Measurements from ENCODE around the gene MAPK9.

Gene MAPK9

DNA sequence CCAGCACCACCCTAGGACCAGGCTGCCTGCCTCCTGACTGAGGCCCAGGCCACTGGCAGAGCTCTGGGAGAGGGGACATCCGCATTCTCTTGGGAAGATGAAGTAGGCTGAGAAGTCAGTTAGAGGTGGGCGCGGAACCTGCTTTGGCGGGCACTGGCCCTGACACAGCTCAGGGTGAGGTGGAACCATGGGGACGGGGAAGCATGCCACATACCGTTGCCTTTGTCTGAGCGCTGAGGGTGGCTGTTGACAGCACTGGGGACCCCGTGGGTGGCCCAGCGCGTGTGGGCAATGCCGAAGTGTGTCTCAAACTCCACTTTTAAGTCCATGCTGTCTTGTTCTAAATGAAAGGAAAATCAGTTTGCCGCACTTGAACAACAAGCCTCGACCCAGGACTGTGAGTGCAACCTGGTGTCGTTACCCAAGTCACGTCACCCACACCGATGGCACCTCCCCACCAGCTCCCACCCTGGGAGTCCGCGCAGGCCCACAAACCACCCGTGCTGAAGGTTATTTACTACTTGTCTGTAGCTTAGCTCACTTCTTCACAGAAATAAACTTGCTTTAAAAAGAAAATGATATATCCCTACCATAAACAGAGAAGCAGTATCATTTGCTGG, 43.8 kb upstream of the MAPK9 start:
- H3K4me3 ChIP-seq (ENCODE audit: low read depth, low read length): no peak overlapping the region
- no peak for DNase-seq (ENCODE audit: low read depth, low spot score)
- TF ChIP-seq, protein P1, sequence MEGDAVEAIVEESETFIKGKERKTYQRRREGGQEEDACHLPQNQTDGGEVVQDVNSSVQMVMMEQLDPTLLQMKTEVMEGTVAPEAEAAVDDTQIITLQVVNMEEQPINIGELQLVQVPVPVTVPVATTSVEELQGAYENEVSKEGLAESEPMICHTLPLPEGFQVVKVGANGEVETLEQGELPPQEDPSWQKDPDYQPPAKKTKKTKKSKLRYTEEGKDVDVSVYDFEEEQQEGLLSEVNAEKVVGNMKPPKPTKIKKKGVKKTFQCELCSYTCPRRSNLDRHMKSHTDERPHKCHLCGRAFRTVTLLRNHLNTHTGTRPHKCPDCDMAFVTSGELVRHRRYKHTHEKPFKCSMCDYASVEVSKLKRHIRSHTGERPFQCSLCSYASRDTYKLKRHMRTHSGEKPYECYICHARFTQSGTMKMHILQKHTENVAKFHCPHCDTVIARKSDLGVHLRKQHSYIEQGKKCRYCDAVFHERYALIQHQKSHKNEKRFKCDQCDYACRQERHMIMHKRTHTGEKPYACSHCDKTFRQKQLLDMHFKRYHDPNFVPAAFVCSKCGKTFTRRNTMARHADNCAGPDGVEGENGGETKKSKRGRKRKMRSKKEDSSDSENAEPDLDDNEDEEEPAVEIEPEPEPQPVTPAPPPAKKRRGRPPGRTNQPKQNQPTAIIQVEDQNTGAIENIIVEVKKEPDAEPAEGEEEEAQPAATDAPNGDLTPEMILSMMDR (IDR thresholded peaks at IDR 0.05; ENCODE audit: low read depth, low read length): no peak
- in situ Hi-C loops (cut with HindIII; ENCODE audit: low sequenced_read_pairs): no loop called here

DNA sequence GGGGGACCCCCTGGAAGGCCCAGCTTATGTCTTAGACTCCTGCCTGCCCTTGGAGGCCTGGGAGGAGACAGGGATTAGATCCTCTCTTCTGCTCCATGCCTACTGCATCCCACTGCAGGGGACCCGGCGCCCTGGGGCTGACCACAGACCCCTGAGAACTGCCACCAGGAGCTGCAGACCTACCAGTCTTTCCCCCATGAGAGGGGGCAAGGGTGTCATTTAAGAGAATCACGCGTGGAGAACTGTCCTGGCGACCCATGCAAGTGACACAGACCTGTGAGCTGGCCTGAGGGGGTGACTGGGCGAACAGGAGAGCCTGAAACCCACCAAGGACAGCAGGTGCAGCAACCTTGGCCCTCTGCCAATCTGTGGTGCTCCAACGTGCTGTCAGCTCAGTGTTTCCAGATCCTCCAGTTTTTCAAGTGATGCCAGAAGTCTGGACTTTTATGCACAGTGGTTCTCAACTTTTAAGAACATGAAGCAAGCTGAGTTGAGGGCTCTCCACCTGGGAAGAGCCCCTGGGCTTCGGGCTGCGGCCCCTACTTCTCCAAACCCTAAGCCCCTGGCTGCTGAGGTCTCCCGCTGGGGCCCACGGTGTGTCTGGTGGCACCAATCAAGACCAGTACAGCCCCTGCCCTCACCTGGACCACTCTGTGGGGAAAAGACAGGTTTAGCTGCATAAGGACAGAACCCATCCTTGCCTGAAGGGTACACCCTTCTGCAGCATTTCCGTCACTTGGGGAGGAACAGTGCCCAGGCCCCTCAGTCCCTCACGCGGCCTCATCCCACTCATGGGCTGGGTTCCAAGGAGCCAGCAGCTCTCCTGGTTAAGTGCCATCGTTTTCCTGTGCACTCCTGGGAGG, 43.1 kb upstream of the MAPK9 start:
- DNase-seq (ENCODE audit: low read depth, low spot score): no peak
- no peak overlapping the region for H3K4me3 ChIP-seq (ENCODE audit: low read depth, low read length)
- in situ Hi-C loops (cut with HindIII; ENCODE audit: low sequenced_read_pairs): no loop called here
- TF ChIP-seq, protein P1 (IDR thresholded peaks at IDR 0.05; ENCODE audit: low read depth, low read length): no peak

DNA sequence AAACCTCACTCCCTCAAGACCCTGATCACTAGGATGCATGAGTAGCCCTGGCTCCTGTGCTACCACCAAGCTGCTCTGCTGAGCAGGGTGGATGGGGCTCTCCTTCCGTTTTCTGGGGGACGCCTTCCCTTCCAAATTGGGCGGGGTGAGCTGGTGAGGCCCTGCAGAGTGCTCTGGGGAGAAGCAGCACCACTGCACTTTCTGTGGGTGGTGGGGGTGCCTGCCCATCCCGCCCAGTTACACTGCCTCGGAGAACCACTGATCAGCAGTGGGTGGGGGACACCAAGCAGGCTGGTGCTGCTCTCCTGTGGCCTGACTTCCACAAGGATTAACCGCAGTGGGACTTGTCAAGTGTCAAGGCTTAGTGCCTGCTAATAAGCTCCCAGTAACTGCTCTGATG, 42.3 kb upstream of the MAPK9 start:
- DNase-seq (ENCODE audit: low read depth, low spot score): no peak
- in situ Hi-C loops (cut with HindIII; ENCODE audit: low sequenced_read_pairs): no loop called here
- H3K4me3 ChIP-seq (ENCODE audit: low read depth, low read length): no peak overlapping the region
- TF ChIP-seq, protein P1 (IDR thresholded peaks at IDR 0.05; ENCODE audit: low read depth, low read length): no peak

DNA sequence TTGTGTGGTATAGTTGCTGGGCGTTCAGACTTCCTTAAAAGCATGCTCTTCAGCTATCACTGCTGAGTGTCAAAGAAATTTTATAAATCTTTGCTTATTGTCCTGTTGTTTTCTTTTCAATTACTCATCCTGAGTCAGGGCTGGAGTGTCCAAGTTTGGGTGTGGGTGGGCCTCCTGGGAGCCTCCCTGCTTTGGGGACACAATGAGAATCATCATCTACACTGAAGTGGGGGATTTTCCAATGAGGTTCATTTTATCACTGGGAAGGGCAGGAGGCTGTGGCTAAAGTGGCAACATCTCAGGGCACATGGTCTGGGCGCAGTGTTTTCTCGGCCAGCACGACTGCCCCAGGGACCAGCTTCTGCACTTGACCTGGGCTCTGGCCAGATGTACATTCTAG, 41.8 kb upstream of the MAPK9 start:
- TF ChIP-seq, protein P1 (IDR thresholded peaks at IDR 0.05; ENCODE audit: low read depth, low read length): no peak
- peak; percentile 76 for DNase-seq (ENCODE audit: low read depth, low spot score)
- no peak overlapping the region for H3K4me3 ChIP-seq (ENCODE audit: low read depth, low read length)
- in situ Hi-C loops (cut with HindIII; ENCODE audit: low sequenced_read_pairs): no loop called here

DNA sequence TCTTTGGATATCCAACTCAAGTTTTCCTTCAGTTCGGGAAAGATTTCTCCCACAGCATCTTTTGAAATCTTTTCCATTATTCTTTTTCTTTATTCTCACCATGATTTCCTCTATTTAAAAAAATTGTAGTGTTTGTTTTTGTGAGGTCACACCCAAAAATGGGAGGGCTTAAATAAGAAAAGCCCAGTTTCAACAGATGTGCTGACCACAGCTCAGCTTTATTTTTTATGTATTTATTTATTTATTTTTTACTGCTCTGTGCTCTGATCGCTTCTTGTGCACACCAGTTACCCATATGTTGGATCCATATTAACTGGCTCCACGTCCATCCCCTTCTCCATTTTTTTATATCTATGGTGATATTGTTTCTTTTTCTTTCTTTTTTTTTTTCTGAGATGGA, 41.0 kb upstream of the MAPK9 start:
- TF ChIP-seq, protein P1 (IDR thresholded peaks at IDR 0.05; ENCODE audit: low read depth, low read length): no peak
- no peak for DNase-seq (ENCODE audit: low read depth, low spot score)
- in situ Hi-C loops (cut with HindIII; ENCODE audit: low sequenced_read_pairs): no loop called here

DNA sequence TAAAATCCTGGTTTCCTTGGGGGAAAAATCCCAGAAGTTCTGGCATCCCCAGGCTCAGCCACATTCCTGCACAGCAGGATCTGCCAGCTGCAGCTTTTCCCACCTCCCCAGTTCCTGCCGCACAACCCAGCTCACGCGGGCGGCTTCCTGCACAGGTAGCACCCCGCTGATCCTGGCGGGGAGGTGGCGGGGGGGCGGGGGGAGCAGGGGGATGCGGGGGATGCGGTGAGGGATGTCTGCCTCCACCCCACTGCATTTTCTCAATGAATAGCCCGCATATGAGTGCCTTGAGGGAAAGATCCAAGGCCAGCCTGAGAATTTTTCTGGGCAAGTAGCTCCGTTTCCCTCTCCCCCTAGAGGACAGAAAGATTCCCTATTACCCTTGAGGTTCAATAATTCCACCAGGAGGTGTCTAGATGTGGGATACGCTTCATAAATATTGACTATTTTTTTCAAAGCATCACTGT, 40.2 kb upstream of the MAPK9 start:
- no peak overlapping the region for H3K4me3 ChIP-seq (ENCODE audit: low read depth, low read length)
- peak; percentile 73 for DNase-seq (ENCODE audit: low read depth, low spot score)
- in situ Hi-C loops (cut with HindIII; ENCODE audit: low sequenced_read_pairs): no loop called here
- TF ChIP-seq, protein P1 (IDR thresholded peaks at IDR 0.05; ENCODE audit: low read depth, low read length): peak; percentile 44

More for the DNA sequence above, 41.0 kb upstream of the MAPK9 start:
- H3K4me3 ChIP-seq (ENCODE audit: low read depth, low read length): no peak overlapping the region

Measured in astrocyte of the spinal cord (primary cell).